ENCODE data around the gene MARCHF2. TPM values are rescaled to one million over a fixed set of nuclear protein-coding genes. Genes with fewer than 3 reads are reported as not detected.

The MARCHF2 gene
- polyA plus RNA-seq, 1 of the 3 experiments (the other 2 are of a cell fraction) = 57.2 TPM

GRCh38 chr19:8476524-8476923, 63.4 kb downstream of the MARCHF2 start (continued):
- TF ChIP-seq POLR2AphosphoS5 (IDR thresholded peaks at IDR 0.05; ENCODE audit: low read depth, low read length) (no peak), SIN3A (IDR thresholded peaks at IDR 0.05; ENCODE audit: borderline replicate concordance, low read depth, low read length) (no peak), TAF1 (IDR thresholded peaks at IDR 0.05; ENCODE audit: borderline replicate concordance, low read depth, low read length) (no peak), MEF2A (IDR thresholded peaks at IDR 0.05; ENCODE audit: borderline replicate concordance, low read depth) (no peak), SMC3 (IDR thresholded peaks at IDR 0.05; ENCODE audit: low read depth, low read length) (no peak), NFIC (IDR thresholded peaks at IDR 0.05; ENCODE audit: borderline replicate concordance) (no peak), GATA2 (CRISPR knock-in tag; IDR thresholded peaks at IDR 0.05) (no peak), EZH2phosphoT487 (IDR thresholded peaks at IDR 0.05; ENCODE audit: borderline replicate concordance, low read depth) (no peak)

- TF ChIP-seq FOXJ3 (CRISPR knock-in tag; IDR thresholded peaks at IDR 0.05) = no peak
- no peak for TF ChIP-seq ZBTB33 (IDR thresholded peaks at IDR 0.05; ENCODE audit: borderline replicate concordance, low read depth)
- no peak for TF ChIP-seq REST (IDR thresholded peaks at IDR 0.05; ENCODE audit: low read depth, low read length)
- TF ChIP-seq MXI1 (IDR thresholded peaks at IDR 0.05; ENCODE audit: low read depth, low read length) = no peak
- no peak for TF ChIP-seq RCOR1 (IDR thresholded peaks at IDR 0.05; ENCODE audit: low read length)
- no peak for TF ChIP-seq NFIC (IDR thresholded peaks at IDR 0.05; ENCODE audit: borderline replicate concordance)
Observed at GRCh38 chr19:8477889-8478288, 64.8 kb downstream of the MARCHF2 start.

More at GRCh38 chr19:8477889-8478288, 64.8 kb downstream of the MARCHF2 start:
- H2AFZ ChIP-seq (ENCODE audit: low read depth) = no peak overlapping the region
- no peaks in the 10 kb centered on the region for H3K9me3 ChIP-seq
- H3K4me3 ChIP-seq (ENCODE audit: low read depth in 2 of 2, low read length in 1 of 2) = no peak overlapping the region
- H3K9me2 ChIP-seq = no peaks in the 10 kb centered on the region
- POLR2A ChIA-PET = no interaction called here
- no peak for DNase-seq
- no peaks in the 10 kb centered on the region; a peak in 1 of 4 replicates for H3K4me1 ChIP-seq (ENCODE audit: control insufficient read depth in 1 of 2, insufficient read depth in 2 of 2, low read depth in 1 of 2, low read length in 1 of 2)
- no peaks in the 10 kb centered on the region for H3K27me3 ChIP-seq (ENCODE audit: insufficient read depth)
- CTCF ChIA-PET = interaction anchor here (1.1 kb wide), 1 partner anchor 124 kb away, joined by 5 read pairs; no protein-coding TSS in a partner anchor
- peaks cover 10% of the 10 kb centered on the region for H3F3A ChIP-seq (replicated peaks; ENCODE audit: insufficient read depth)
- WGBS (ENCODE audit: low lambda C conversion rate) = 94% methylated on average over 4 of the region's 4 CpGs
- H3K4me2 ChIP-seq = no peak overlapping the region
- no peak overlapping the region for H3K27ac ChIP-seq (ENCODE audit: low read depth in 2 of 2, low read length in 1 of 2)
- H4K20me1 ChIP-seq (ENCODE audit: insufficient read depth) = peaks cover 78% of the 10 kb centered on the region
- peaks cover 82% of the 10 kb centered on the region for H3K79me2 ChIP-seq (ENCODE audit: insufficient read depth)
- H3K9ac ChIP-seq = no peak overlapping the region
- peaks cover 43 to 54% of the 10 kb centered on the region in 2 experiments for H3K36me3 ChIP-seq (replicated peaks in 1 of 2; ENCODE audit: control insufficient read depth in 1 of 2, insufficient read depth in 2 of 2, low read length in 1 of 2)
